WTC11 (cell line): ENCODE data around the gene SYNE3. TPM values are rescaled to one million over a fixed set of nuclear protein-coding genes. Genes with fewer than 3 reads are reported as not detected.

Experiments
- ATAC-seq: fragments of 200-7000 bp; cut with Tn5 transposase; 2 replicates; pipeline ENCODE4 v1.10.0; 2021; ENCODE audit warnings: mild to moderate bottlenecking, moderate library complexity
- CTCF ChIA-PET: fragments of 300-600 bp; sonication (Branson Sonifier 250); formaldehyde crosslinking; loops from one replicate; lab custom pipeline; 2021; ENCODE audit warnings: antibody characterized with exemption; lab: Charles Lee
- POLR2A ChIA-PET: fragments of 350-600 bp; sonication (Branson Sonifier 250); formaldehyde crosslinking; loops from one replicate; lab custom pipeline; 2021; ENCODE audit warnings: antibody characterized with exemption; lab: Charles Lee
- DNase-seq: peaks from one replicate; pipeline ENCODE4 v3.0.0; 2021; ENCODE audit warnings: low spot score
- H3K27ac Mint-ChIP-seq: 2 replicates; pipeline ENCODE4 v1.8.0; 2021; ENCODE audit warnings: mixed read lengths
- H3K27me3 Mint-ChIP-seq: 2 replicates; pipeline ENCODE4 v1.8.0; 2021; ENCODE audit warnings: low read depth, mild to moderate bottlenecking, moderate library complexity, mixed read lengths
- H3K36me3 Mint-ChIP-seq: 2 replicates; pipeline ENCODE4 v1.8.0; 2021; ENCODE audit warnings: mixed read lengths
- H3K4me1 Mint-ChIP-seq: 2 replicates; pipeline ENCODE4 v1.8.0; 2022; ENCODE audit warnings: mixed read lengths
- H3K4me3 Mint-ChIP-seq: 2 replicates; pipeline ENCODE4 v1.8.0; 2021; ENCODE audit warnings: mild to moderate bottlenecking, moderate library complexity, mixed read lengths
- H3K9me3 Mint-ChIP-seq: 2 replicates; pipeline ENCODE4 v1.8.0; 2021; ENCODE audit warnings: mixed read lengths
- ESRRA ChIP-seq: sonication (generic); formaldehyde crosslinking; IDR thresholded peaks from 2 replicates; pipeline ENCODE4 v1.8.1; 2022; ENCODE audit warnings: mild to moderate bottlenecking, missing genetic modification reagents, borderline replicate concordance
- JAZF1 ChIP-seq: fragments of 250-450 bp; sonication (Bioruptor Pico); IDR thresholded peaks from 2 replicates; pipeline ENCODE4 v1.9.0; 2021; ENCODE audit warnings: moderate library complexity, mild to moderate bottlenecking, inconsistent platforms
- MXD4 ChIP-seq: fragments of 250-450 bp; sonication (Bioruptor Pico); IDR thresholded peaks from 2 replicates; pipeline ENCODE4 v1.8.0; 2021; ENCODE audit warnings: mild to moderate bottlenecking, moderate library complexity, borderline replicate concordance
- NR3C1 ChIP-seq: sonication (generic); formaldehyde crosslinking; conservative IDR thresholded peaks from 2 replicates; pipeline ENCODE4 v1.8.1; 2023; ENCODE audit warnings: low read depth, mild to moderate bottlenecking, missing genetic modification reagents
- OVOL2 ChIP-seq: fragments of 250-450 bp; sonication (Bioruptor Pico); IDR thresholded peaks from 2 replicates; pipeline ENCODE4 v1.9.0; 2021; ENCODE audit warnings: mild to moderate bottlenecking, borderline replicate concordance
- ZNF219 ChIP-seq: sonication (generic); formaldehyde crosslinking; IDR thresholded peaks from 2 replicates; pipeline ENCODE4 v1.8.0; 2023; ENCODE audit warnings: missing genetic modification reagents, mild to moderate bottlenecking, borderline replicate concordance
- total RNA-seq: library from RNA; stranded (reverse); gene quantifications from 3 replicates; pipeline ENCODE4 v1.2.3, GENCODE V29; 2021
- TF ChIP-seq, protein P1 (sequence below): sonication (generic); formaldehyde crosslinking; IDR thresholded peaks from 2 replicates; pipeline ENCODE4 v1.8.1; 2022; ENCODE audit warnings: mild to moderate bottlenecking, missing genetic modification reagents, moderate library complexity, borderline replicate concordance
- TF ChIP-seq, protein P2 (sequence below): sonication (generic); formaldehyde crosslinking; conservative IDR thresholded peaks from 2 replicates; pipeline ENCODE4 v1.8.1; 2022; ENCODE audit warnings: mild to moderate bottlenecking, missing genetic modification reagents
- TF ChIP-seq, protein P3 (sequence below): fragments of 250-450 bp; sonication (Bioruptor Pico); conservative IDR thresholded peaks from 2 replicates; pipeline ENCODE4 v1.9.0; 2021; ENCODE audit warnings: mild to moderate bottlenecking
- TF ChIP-seq, protein P4 (sequence below): sonication (generic); formaldehyde crosslinking; IDR thresholded peaks from 2 replicates; pipeline ENCODE4 v1.8.1; 2023; ENCODE audit warnings: mild to moderate bottlenecking, missing genetic modification reagents, borderline replicate concordance
- TF ChIP-seq, protein P5 (sequence below): sonication (generic); formaldehyde crosslinking; IDR thresholded peaks from 2 replicates; pipeline ENCODE4 v1.8.1; 2022; ENCODE audit warnings: low read depth, missing genetic modification reagents, borderline replicate concordance
- TF ChIP-seq, protein P6 (sequence below): sonication (generic); formaldehyde crosslinking; IDR thresholded peaks from 2 replicates; pipeline ENCODE4 v1.8.1; 2022; ENCODE audit warnings: mild to moderate bottlenecking, moderate library complexity, missing genetic modification reagents
- TF ChIP-seq, protein P7 (sequence below): sonication (generic); formaldehyde crosslinking; IDR thresholded peaks from 2 replicates; pipeline ENCODE4 v1.8.1; 2023; ENCODE audit warnings: mild to moderate bottlenecking, missing genetic modification reagents
- TF ChIP-seq, protein P8 (sequence below): fragments of 250-450 bp; sonication (Bioruptor Pico); IDR thresholded peaks from 2 replicates; pipeline ENCODE4 v1.9.0; 2021; ENCODE audit warnings: moderate library complexity, mild to moderate bottlenecking, inconsistent platforms, borderline replicate concordance

SYNE3 gene
- total RNA-seq, 1 experiment from 2014 or later: 0.24 TPM

DNA sequence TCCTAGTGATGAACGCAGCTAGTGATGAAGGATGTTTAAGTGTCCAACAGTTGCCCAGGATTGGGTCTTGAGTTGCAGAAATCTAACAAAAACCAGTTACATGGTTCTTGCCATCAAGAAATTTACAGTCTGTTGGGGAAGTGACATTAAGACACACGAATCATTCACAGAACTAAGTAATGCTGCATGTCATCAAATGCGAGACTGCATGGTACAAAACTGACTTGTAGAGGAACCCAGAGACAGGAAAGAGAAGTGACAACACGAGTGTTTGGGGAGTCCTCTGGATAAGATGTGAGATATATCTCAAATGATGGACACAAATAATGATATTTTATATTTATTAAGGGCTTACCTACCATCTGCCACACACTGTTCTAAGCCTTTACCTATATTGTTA lies 6.1 kb upstream of the SYNE3 start:
- ATAC-seq: no peak
- TF ChIP-seq NR3C1 (CRISPR knock-in tag) (no peak), OVOL2 (CRISPR knock-in tag) (no peak), JAZF1 (CRISPR knock-in tag) (no peak), ESRRA (CRISPR knock-in tag) (no peak), ZNF219 (CRISPR knock-in tag) (no peak), MXD4 (CRISPR knock-in tag) (no peak)
- TF ChIP-seq, protein P1, sequence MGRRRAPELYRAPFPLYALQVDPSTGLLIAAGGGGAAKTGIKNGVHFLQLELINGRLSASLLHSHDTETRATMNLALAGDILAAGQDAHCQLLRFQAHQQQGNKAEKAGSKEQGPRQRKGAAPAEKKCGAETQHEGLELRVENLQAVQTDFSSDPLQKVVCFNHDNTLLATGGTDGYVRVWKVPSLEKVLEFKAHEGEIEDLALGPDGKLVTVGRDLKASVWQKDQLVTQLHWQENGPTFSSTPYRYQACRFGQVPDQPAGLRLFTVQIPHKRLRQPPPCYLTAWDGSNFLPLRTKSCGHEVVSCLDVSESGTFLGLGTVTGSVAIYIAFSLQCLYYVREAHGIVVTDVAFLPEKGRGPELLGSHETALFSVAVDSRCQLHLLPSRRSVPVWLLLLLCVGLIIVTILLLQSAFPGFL (CRISPR knock-in tag): no peak
- TF ChIP-seq, protein P2, sequence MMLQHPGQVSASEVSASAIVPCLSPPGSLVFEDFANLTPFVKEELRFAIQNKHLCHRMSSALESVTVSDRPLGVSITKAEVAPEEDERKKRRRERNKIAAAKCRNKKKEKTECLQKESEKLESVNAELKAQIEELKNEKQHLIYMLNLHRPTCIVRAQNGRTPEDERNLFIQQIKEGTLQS (CRISPR knock-in tag): no peak
- TF ChIP-seq, protein P3, sequence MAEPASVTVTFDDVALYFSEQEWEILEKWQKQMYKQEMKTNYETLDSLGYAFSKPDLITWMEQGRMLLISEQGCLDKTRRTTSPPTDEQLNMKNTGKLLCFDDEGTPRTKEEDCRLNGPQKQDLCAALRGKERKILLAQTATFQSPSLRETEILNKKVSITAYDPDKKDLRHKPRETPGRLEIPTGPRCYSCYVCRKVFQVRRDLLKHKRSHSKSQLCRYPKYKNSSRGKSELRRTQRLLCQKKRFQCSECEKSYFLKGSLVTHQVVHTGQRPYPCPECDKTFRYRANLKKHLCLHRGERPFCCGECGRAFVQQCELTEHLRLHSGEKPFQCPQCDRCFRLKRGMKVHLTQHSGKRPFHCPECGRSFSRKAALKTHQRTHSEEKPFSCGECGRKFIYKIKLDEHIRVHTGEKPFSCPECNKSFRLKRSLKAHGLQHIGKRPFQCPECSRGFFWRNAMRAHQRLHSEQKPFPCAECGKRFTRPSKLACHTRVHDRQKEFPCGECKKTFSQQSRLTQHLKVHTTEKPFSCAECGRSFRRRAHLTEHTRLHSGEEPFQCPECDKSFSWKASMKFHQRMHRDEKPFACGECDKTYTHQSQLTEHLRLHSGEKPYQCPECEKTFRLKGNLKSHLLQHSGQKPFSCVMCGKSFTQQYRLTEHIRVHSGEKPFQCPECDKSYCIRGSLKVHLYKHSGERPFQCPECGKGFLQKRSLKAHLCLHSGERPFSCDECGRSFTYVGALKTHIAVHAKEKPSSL (CRISPR knock-in tag): no peak
- TF ChIP-seq, protein P4, sequence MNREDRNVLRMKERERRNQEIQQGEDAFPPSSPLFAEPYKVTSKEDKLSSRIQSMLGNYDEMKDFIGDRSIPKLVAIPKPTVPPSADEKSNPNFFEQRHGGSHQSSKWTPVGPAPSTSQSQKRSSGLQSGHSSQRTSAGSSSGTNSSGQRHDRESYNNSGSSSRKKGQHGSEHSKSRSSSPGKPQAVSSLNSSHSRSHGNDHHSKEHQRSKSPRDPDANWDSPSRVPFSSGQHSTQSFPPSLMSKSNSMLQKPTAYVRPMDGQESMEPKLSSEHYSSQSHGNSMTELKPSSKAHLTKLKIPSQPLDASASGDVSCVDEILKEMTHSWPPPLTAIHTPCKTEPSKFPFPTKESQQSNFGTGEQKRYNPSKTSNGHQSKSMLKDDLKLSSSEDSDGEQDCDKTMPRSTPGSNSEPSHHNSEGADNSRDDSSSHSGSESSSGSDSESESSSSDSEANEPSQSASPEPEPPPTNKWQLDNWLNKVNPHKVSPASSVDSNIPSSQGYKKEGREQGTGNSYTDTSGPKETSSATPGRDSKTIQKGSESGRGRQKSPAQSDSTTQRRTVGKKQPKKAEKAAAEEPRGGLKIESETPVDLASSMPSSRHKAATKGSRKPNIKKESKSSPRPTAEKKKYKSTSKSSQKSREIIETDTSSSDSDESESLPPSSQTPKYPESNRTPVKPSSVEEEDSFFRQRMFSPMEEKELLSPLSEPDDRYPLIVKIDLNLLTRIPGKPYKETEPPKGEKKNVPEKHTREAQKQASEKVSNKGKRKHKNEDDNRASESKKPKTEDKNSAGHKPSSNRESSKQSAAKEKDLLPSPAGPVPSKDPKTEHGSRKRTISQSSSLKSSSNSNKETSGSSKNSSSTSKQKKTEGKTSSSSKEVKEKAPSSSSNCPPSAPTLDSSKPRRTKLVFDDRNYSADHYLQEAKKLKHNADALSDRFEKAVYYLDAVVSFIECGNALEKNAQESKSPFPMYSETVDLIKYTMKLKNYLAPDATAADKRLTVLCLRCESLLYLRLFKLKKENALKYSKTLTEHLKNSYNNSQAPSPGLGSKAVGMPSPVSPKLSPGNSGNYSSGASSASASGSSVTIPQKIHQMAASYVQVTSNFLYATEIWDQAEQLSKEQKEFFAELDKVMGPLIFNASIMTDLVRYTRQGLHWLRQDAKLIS (CRISPR knock-in tag): no peak
- TF ChIP-seq, protein P5, sequence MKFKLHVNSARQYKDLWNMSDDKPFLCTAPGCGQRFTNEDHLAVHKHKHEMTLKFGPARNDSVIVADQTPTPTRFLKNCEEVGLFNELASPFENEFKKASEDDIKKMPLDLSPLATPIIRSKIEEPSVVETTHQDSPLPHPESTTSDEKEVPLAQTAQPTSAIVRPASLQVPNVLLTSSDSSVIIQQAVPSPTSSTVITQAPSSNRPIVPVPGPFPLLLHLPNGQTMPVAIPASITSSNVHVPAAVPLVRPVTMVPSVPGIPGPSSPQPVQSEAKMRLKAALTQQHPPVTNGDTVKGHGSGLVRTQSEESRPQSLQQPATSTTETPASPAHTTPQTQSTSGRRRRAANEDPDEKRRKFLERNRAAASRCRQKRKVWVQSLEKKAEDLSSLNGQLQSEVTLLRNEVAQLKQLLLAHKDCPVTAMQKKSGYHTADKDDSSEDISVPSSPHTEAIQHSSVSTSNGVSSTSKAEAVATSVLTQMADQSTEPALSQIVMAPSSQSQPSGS (CRISPR knock-in tag): no peak
- TF ChIP-seq, protein P6, sequence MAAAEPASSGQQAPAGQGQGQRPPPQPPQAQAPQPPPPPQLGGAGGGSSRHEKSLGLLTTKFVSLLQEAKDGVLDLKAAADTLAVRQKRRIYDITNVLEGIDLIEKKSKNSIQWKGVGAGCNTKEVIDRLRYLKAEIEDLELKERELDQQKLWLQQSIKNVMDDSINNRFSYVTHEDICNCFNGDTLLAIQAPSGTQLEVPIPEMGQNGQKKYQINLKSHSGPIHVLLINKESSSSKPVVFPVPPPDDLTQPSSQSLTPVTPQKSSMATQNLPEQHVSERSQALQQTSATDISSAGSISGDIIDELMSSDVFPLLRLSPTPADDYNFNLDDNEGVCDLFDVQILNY (CRISPR knock-in tag): no peak
- TF ChIP-seq, protein P7, sequence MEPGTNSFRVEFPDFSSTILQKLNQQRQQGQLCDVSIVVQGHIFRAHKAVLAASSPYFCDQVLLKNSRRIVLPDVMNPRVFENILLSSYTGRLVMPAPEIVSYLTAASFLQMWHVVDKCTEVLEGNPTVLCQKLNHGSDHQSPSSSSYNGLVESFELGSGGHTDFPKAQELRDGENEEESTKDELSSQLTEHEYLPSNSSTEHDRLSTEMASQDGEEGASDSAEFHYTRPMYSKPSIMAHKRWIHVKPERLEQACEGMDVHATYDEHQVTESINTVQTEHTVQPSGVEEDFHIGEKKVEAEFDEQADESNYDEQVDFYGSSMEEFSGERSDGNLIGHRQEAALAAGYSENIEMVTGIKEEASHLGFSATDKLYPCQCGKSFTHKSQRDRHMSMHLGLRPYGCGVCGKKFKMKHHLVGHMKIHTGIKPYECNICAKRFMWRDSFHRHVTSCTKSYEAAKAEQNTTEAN (CRISPR knock-in tag): no peak
- TF ChIP-seq, protein P8, sequence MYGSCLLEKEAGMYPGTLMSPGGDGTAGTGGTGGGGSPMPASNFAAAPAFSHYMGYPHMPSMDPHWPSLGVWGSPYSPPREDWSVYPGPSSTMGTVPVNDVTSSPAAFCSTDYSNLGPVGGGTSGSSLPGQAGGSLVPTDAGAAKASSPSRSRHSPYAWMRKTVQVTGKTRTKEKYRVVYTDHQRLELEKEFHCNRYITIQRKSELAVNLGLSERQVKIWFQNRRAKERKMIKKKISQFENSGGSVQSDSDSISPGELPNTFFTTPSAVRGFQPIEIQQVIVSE (CRISPR knock-in tag): no peak
- TF ChIP-seq, all 79 proteins: peak for 0
- ChIA-PET CTCF (interaction anchor here (0.6 to 2.9 kb wide), 4 partner anchors 12 to 96 kb away, joined by 3 to 10 read pairs (median 4); no protein-coding TSS in a partner anchor), POLR2A (no interaction called here)
- Mint-ChIP-seq H3K27me3 (peaks cover 17% of the 10 kb centered on the region), H3K4me3 (no peak overlapping the region), H3K9me3 (no peaks in the 10 kb centered on the region), H3K36me3 (no peaks in the 10 kb centered on the region), H3K4me1 (peaks cover 14% of the 10 kb centered on the region), H3K27ac (no peak overlapping the region)
- DNase-seq: no peak
